ENCODE measurements around the gene CLTA.
"Not testable (repeated sequence)": the region's sequence is repeated elsewhere in the genome, so short reads cannot be mapped to it uniquely, and the experiment has no call there.

CLTA gene

DNA sequence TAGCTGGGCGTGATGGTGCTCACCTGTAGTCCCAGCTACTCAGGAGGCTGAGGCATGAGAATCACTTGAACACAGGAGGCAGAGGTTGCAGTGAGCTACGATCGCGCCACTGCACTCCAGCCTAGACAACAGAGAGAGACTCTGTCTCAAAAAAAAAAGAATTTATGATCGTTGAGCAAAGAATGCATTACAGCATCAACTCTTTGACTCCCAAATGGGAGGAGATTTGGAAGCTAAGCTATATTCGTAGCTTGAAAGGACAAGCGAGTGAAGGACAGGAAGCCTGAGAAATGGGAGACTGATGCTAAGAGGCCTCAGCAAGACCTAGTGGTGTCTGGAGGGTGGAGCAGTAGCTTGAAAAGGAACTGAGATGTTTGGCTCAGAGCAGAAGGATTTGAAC lies 31.8 kb upstream of the CLTA start:
- H3K4me3 ChIP-seq (ENCODE audit: low read depth, low read length, poor library complexity, severe bottlenecking), result no peak overlapping the region
- H3K9ac ChIP-seq (ENCODE audit: low read length), result no peak overlapping the region
- peaks cover 13% of the 10 kb centered on the region for H3K4me1 ChIP-seq (ENCODE audit: insufficient read depth, low read length, severe bottlenecking)
- H3F3A ChIP-seq (ENCODE audit: insufficient read depth, low read length), result no peaks in the 10 kb centered on the region
- 0 out of 2 replicates have a peak, but pooled peaks cover 4% of the 10 kb centered on the region for H3K27me3 ChIP-seq (ENCODE audit: insufficient read depth, low read length)
- no peaks in the 10 kb centered on the region for H3K9me2 ChIP-seq (ENCODE audit: low read depth, low read length)
- H3K9me3 ChIP-seq (ENCODE audit: low read length), result no peaks in the 10 kb centered on the region
- no peak overlapping the region for H2AFZ ChIP-seq (ENCODE audit: low read length)
- H3K36me3 ChIP-seq (ENCODE audit: insufficient read depth, low read length), result no peaks in the 10 kb centered on the region
- TF ChIP-seq, protein P1, sequence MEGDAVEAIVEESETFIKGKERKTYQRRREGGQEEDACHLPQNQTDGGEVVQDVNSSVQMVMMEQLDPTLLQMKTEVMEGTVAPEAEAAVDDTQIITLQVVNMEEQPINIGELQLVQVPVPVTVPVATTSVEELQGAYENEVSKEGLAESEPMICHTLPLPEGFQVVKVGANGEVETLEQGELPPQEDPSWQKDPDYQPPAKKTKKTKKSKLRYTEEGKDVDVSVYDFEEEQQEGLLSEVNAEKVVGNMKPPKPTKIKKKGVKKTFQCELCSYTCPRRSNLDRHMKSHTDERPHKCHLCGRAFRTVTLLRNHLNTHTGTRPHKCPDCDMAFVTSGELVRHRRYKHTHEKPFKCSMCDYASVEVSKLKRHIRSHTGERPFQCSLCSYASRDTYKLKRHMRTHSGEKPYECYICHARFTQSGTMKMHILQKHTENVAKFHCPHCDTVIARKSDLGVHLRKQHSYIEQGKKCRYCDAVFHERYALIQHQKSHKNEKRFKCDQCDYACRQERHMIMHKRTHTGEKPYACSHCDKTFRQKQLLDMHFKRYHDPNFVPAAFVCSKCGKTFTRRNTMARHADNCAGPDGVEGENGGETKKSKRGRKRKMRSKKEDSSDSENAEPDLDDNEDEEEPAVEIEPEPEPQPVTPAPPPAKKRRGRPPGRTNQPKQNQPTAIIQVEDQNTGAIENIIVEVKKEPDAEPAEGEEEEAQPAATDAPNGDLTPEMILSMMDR (IDR thresholded peaks at IDR 0.05; ENCODE audit: low read length), result no peak
- TF ChIP-seq EZH2 (IDR thresholded peaks at IDR 0.05; ENCODE audit: borderline replicate concordance, low read length), result no peak
- H3K27ac ChIP-seq (ENCODE audit: low read depth, low read length, poor library complexity, severe bottlenecking), result no peak overlapping the region
- no peaks in the 10 kb centered on the region for H4K20me1 ChIP-seq (ENCODE audit: insufficient read depth, low read length)
- H3K4me2 ChIP-seq (ENCODE audit: low read length), result no peak overlapping the region
- H3K79me2 ChIP-seq (ENCODE audit: insufficient read depth, low read length), result no peaks in the 10 kb centered on the region

DNA sequence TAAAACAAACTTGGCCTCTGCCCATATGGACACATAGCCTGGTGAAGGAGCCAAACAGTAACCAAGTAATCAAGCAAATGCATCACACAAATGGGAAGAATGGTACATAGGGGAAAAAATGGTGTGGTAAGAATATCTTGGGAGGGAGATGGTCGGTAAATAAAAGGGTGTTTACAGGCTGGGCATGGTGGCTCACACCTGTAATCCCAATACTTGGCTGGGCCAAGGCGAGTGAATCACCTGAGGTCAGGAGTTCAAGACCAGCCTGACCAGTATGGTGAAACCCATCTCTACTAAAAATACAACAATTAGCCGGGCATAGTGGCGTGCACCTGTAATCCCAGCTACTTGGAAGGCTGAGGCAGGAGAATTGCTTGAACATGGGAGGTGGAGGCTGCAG lies 31.2 kb upstream of the CLTA start:
- H3K9me3 ChIP-seq (ENCODE audit: low read length); H2AFZ ChIP-seq (ENCODE audit: low read length); H3K9ac ChIP-seq (ENCODE audit: low read length); H4K20me1 ChIP-seq (ENCODE audit: insufficient read depth, low read length); H3K36me3 ChIP-seq (ENCODE audit: insufficient read depth, low read length); H3K79me2 ChIP-seq (ENCODE audit: insufficient read depth, low read length); H3K27me3 ChIP-seq (ENCODE audit: insufficient read depth, low read length); H3K27ac ChIP-seq (ENCODE audit: low read depth, low read length, poor library complexity, severe bottlenecking); H3K4me2 ChIP-seq (ENCODE audit: low read length); H3K9me2 ChIP-seq (ENCODE audit: low read depth, low read length); H3F3A ChIP-seq (ENCODE audit: insufficient read depth, low read length); H3K4me1 ChIP-seq (ENCODE audit: insufficient read depth, low read length, severe bottlenecking); H3K4me3 ChIP-seq (ENCODE audit: low read depth, low read length, poor library complexity, severe bottlenecking): not testable (repeated sequence)

GRCh38 chr9:36160126-36160525 lies 30.6 kb upstream of the CLTA start:
- not testable (repeated sequence) for H4K20me1 ChIP-seq (ENCODE audit: insufficient read depth, low read length); H2AFZ ChIP-seq (ENCODE audit: low read length); H3K9me2 ChIP-seq (ENCODE audit: low read depth, low read length); H3K9ac ChIP-seq (ENCODE audit: low read length); H3K9me3 ChIP-seq (ENCODE audit: low read length); H3K27ac ChIP-seq (ENCODE audit: low read depth, low read length, poor library complexity, severe bottlenecking); H3K27me3 ChIP-seq (ENCODE audit: insufficient read depth, low read length); H3F3A ChIP-seq (ENCODE audit: insufficient read depth, low read length); H3K79me2 ChIP-seq (ENCODE audit: insufficient read depth, low read length); H3K4me2 ChIP-seq (ENCODE audit: low read length); H3K36me3 ChIP-seq (ENCODE audit: insufficient read depth, low read length); H3K4me1 ChIP-seq (ENCODE audit: insufficient read depth, low read length, severe bottlenecking); H3K4me3 ChIP-seq (ENCODE audit: low read depth, low read length, poor library complexity, severe bottlenecking)

GRCh38 chr9:36161187-36161586 lies 29.5 kb upstream of the CLTA start:
- Histone ChIP-seq H3K9ac (ENCODE audit: low read length) (no peak overlapping the region), H3K4me2 (ENCODE audit: low read length) (no peak overlapping the region), H3K9me3 (ENCODE audit: low read length) (no peaks in the 10 kb centered on the region), H3K4me1 (ENCODE audit: insufficient read depth, low read length, severe bottlenecking) (peaks cover 3% of the 10 kb centered on the region), H2AFZ (ENCODE audit: low read length) (no peak overlapping the region), H3K27me3 (ENCODE audit: insufficient read depth, low read length) (0 out of 2 replicates have a peak, but pooled peaks cover 9% of the 10 kb centered on the region), H3K36me3 (ENCODE audit: insufficient read depth, low read length) (no peaks in the 10 kb centered on the region), H3K79me2 (ENCODE audit: insufficient read depth, low read length) (no peaks in the 10 kb centered on the region), H3K4me3 (ENCODE audit: low read depth, low read length, poor library complexity, severe bottlenecking) (no peak overlapping the region), H4K20me1 (ENCODE audit: insufficient read depth, low read length) (no peaks in the 10 kb centered on the region), H3F3A (ENCODE audit: insufficient read depth, low read length) (no peaks in the 10 kb centered on the region), H3K27ac (ENCODE audit: low read depth, low read length, poor library complexity, severe bottlenecking) (no peak overlapping the region), H3K9me2 (ENCODE audit: low read depth, low read length) (no peaks in the 10 kb centered on the region)
- TF ChIP-seq, protein P1 (IDR thresholded peaks at IDR 0.05; ENCODE audit: low read length), result no peak
- no peak for TF ChIP-seq EZH2 (IDR thresholded peaks at IDR 0.05; ENCODE audit: borderline replicate concordance, low read length)

Data from OCI-LY1 (cell line).